Measurements from ENCODE around the gene KCNC1.

Gene KCNC1

DNA sequence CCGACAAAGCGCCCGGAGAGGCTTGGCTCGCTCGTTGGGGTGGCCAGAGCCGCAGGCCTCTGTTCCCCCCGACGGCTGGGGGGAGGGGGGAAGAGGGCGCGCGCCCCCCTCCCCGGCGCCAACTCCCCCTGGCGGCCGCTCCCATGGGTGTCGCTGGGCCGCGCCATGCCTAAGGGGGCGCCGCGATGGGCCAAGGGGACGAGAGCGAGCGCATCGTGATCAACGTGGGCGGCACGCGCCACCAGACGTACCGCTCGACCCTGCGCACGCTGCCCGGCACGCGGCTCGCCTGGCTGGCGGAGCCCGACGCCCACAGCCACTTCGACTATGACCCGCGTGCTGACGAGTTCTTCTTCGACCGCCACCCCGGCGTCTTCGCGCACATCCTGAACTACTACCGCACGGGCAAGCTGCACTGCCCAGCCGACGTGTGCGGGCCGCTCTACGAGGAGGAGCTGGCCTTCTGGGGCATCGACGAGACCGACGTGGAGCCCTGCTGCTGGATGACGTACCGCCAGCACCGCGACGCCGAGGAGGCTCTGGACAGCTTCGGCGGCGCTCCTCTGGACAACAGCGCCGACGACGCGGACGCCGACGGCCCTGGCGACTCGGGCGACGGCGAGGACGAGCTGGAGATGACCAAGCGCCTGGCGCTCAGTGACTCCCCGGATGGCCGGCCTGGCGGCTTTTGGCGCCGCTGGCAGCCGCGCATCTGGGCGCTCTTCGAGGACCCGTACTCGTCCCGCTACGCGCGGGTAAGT, 1.4 kb downstream of the KCNC1 start:
- DNase-seq (ENCODE audit: insufficient read length, low spot score) (no peak), FAIRE-seq (no peak)

- FAIRE-seq = no peak
- no peak for DNase-seq (ENCODE audit: insufficient read length, low spot score)
These were observed 2.0 kb downstream of the KCNC1 start for GRCh38 chr11:17736579-17736893.

DNA sequence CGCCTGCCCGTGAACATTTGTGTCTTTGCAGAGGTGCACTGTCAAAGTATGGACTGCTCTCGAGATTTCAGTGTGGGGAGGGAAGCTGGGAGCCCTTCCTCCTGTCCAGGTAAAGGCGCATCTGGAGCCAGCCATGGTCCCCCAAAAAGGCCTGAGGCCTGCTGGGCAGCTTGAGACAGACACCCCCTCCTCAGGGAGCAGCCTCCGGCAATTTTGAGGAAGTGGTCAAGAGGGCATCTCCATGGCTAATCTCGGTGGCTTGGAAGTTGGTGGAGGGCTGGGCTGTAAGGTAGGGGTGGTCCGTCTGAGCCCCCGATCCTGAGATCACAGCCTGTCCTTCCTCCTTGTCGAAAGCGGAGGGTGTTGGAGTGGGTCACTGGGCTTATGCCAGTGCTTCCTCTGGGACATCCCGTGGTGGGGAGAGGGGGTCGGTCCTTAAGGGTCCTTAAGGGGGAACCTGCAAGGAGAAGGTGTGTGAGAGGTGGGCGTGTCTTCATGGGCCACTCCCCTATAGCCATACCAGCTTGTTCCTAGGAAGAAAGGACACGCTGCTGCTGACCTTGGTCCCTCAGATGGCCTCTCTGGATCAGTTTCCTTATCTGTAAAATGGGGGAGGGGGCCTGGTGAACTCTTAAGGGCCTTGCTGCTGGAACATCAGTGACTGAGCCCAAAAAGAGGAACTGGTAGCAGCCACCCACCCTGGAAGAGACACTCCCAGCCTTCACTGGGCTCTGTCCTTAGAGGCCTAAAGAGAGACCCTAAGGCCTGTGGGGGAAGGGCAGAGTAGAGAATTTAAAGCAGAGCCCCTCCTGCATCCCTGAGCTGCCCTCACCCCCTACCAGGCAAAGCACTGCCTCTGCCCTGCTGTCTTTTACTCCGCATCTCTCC, 2.6 kb downstream of the KCNC1 start:
- DNase-seq (ENCODE audit: insufficient read length, low spot score) = no peak
- FAIRE-seq = no peak

- DNase-seq (ENCODE audit: insufficient read length, low spot score) (no peak), FAIRE-seq (no peak)
These were observed 3.8 kb downstream of the KCNC1 start for GRCh38 chr11:17738151-17738973.

GRCh38 chr11:17739945-17740338, 5.4 kb downstream of the KCNC1 start:
- FAIRE-seq = no peak
- DNase-seq (ENCODE audit: insufficient read length, low spot score) = no peak

- FAIRE-seq = no peak
- no peak for DNase-seq (ENCODE audit: insufficient read length, low spot score)
These were observed 6.2 kb downstream of the KCNC1 start for GRCh38 chr11:17740649-17741235.

DNA sequence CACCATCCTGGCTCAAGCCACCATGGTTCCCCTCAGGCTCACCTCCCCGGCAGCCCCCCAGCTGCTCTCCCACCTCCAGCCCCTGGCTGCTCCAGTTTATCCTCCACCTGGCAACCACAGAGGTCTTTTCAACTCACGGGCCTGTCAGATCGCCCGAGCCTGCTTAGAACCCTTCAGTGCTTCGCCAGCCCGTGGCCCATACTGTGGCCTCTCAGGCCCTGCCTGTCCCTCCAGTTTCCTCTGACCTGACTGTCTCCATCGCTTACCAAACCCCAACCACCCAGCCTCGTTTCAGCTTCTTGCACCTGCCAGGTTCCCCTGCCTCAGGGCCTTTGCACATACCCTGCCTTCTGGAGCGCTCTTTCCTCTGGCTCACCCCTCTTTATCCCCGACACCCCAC, 6.9 kb downstream of the KCNC1 start:
- DNase-seq (ENCODE audit: insufficient read length, low spot score) = no peak
- FAIRE-seq = no peak

GRCh38 chr11:17742019-17742418, 7.4 kb downstream of the KCNC1 start:
- no peak for DNase-seq (ENCODE audit: insufficient read length, low spot score)
- no peak for FAIRE-seq

DNA sequence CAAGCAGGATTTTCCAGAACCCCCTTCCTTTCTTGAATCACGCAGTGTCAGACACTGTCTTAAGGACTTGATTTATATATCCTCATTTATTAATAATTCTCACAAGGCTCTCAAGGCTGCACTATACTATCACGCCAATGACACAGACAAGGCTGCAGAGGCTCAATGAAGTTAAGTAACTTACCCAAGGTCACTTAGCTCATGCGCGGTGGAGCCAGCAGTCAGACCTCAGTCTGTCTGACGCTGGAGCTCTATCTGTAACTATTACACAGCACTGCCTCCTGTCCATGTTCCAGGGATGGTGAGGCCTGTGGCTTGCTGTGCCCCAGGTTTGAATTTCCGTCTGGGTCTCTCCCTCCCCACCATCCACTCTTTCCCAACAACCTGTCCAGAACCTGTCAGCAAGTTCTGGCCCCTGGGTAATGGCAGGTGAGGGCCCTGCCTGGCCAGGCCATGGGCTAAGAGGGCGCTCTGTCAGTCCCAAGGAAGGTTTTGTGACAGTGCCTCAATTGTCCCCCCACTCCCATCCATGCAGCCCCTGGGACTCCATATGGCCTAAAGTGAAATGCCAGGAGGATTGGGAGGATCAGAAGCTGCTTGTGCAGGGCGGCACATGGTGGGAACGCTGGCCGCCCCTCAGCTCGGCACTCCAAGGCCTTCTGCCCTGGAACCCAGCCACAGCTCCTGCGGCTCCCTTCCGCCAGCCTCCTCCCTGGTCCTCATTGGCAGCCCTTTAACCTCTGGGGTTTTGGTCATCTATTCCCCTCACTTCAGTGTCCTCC, 8.6 kb downstream of the KCNC1 start:
- DNase-seq (ENCODE audit: insufficient read length, low spot score) (no peak), FAIRE-seq (no peak)

DNA sequence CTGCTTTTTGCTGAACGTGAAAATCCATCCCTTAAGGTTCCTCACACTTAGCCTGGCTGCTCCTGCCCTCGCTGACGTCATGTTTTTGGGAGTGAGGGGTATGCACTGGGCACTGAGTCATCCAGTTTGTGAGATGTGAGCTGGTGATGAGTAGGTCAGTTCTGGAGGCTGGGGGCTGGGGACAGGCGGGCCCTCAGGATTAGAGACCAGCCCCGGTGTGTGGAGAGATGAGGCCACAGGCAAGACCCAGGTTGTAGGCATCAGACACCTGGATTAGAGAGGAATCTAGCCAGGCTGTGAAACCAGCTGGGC, 9.2 kb downstream of the KCNC1 start:
- DNase-seq (ENCODE audit: insufficient read length, low spot score) (no peak), FAIRE-seq (no peak)

DNA sequence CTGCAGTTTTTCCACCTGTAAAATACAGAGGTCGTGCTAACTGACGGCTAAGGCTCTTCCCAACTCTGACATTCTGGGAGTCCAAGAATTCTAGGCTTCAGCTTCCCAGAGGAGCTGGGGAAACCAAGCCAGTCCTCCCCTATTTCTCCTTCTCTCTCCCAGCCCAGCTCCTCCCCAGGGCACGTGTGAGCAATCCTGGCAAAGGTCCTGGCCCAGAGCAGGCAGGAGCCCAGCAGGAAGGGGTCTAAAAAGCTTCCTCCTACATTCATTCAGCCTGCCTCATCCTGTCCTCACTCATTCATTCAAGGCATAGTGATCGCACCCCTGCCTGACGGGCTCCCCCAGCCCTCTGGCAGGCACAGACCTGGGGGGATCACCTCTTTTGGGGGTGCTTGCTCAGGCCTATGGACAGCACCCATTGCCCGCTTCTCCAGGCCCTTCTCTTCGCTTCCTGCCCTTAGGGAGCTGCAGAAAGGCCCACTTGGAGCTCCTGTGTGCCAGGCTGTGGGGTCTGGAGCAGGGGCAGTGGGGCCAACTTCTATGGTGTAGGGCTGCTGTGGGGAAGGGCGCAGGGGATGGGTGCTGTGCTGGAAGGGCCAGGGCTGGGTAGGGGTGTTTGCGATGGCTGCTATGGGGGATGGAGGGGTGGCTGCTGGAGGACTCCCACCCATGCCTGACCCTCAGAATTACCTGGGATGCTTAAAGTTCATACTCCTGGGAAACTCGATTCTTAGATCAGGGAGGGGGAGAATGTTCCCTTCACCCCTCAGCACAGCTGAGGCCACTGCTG, 9.8 kb downstream of the KCNC1 start:
- FAIRE-seq (no peak), DNase-seq (ENCODE audit: insufficient read length, low spot score) (no peak)

DNA sequence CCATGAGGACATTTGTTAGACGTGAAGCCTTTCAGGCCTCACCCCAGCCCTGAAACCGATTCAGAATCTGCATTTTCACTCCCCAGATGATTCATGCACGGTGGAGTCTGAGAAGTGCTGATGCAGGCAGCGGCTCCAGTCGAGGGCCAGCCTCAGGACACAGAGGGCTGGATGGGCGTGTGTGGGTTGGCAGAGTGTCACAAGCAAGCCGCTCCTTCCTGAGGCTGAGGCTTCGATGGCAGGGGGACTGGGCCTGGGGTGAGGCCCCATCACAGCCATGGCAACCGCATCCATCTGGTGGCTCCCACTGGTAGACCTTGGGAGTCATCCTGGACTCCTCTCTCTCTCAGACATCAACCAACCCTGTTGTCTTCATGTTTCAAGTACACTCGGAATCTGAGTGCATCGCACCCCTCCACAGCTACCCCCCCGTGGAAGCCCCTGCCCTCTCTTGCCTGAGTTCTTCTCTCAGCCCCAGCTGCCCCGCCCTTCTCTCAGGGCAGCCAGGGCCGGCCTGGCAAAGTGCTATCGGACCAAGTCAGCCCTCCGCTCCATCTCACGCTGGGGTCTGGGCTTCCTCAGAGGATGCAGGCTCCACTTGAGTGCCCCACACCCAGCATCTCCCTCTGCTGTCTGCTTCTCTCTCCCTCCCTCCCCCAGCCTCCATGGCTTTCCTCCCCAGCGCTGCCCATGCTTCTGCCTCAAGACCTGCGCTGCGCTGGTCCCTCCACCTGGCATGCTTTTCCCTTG, 10.6 kb downstream of the KCNC1 start:
- FAIRE-seq = no peak

DNA sequence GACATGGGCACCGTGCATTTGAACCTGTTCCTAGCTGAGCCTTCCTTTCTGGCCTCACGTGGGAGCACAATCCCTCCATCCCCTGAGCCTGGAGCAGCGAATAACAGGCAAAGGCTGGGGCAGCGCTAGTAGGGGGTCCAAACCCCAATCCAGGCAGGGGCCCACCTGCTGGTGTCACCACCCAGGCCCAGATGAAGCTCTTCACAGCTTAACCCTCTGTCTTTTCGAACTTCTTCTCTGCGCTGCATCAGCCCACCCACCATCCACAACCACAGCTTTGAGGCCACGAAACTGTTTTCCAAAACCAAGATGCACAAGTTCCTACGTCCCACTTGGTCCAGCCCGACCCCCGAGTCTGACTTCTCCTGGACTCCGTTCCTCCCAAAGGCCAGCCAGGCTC, 11.5 kb downstream of the KCNC1 start:
- no peak for FAIRE-seq
- no peak for DNase-seq (ENCODE audit: insufficient read length, low spot score)

More for the DNA sequence above, 10.6 kb downstream of the KCNC1 start:
- no peak for DNase-seq (ENCODE audit: insufficient read length, low spot score)

- DNase-seq (ENCODE audit: insufficient read length, low spot score) (no peak), FAIRE-seq (no peak)
These were observed 12.8 kb downstream of the KCNC1 start for GRCh38 chr11:17747131-17747955.

GRCh38 chr11:17748044-17748443, 13.5 kb downstream of the KCNC1 start:
- DNase-seq (ENCODE audit: insufficient read length, low spot score) (no peak), FAIRE-seq (no peak)

DNA sequence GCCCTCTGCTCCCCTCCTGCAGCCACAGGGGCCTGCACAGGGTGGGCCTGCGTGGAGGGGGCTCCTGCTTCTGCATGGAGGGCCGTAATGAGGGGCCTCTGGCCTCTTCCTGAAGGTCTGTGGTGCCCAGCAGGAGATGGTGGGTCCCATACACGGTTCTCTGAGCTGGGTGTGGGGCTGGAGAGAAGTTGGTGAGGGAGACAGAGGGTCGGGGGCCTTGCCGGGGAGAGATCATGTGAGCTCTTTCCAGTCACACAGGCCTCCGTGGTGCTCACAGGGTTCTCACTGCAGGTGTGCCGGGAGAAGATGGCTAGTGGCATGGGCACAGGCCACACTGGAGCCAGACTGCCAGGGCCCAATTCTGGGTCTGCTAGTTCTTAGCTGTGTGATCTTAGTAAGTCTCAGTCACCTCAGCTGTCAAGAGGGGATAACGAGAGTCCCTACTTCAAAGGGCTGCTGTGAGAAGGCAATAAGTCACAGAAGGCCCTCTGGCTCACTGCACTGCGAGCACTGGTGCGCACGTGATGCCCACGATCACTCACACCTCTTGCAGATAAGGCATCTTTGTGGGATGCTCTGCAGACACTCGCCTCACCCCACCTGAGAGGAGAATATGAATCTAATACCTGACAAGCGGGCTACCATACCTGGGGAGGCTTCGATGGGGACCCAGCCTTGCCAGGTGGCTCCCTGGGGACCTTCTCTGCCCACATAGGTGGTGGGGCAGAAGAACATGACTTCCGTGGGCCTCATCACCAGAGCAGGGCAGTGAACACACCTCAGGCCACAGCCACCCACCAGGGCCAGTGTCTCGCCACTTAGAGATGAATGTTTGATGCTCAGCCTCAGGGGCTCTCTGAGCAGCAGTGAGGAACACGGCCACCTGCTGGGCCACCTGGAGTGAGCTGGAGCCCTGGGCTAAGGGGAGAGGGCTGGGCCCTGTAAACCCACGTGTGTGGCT, 14.5 kb downstream of the KCNC1 start:
- no peak for DNase-seq (ENCODE audit: insufficient read length, low spot score)
- FAIRE-seq = no peak
